ENCODE data around the gene DUSP5. TPM values are rescaled to one million over a fixed set of nuclear protein-coding genes. Genes with fewer than 3 reads are reported as not detected.

DUSP5 gene
- total RNA-seq, 1 experiment from 2014 or later = 30.1 TPM

DNA sequence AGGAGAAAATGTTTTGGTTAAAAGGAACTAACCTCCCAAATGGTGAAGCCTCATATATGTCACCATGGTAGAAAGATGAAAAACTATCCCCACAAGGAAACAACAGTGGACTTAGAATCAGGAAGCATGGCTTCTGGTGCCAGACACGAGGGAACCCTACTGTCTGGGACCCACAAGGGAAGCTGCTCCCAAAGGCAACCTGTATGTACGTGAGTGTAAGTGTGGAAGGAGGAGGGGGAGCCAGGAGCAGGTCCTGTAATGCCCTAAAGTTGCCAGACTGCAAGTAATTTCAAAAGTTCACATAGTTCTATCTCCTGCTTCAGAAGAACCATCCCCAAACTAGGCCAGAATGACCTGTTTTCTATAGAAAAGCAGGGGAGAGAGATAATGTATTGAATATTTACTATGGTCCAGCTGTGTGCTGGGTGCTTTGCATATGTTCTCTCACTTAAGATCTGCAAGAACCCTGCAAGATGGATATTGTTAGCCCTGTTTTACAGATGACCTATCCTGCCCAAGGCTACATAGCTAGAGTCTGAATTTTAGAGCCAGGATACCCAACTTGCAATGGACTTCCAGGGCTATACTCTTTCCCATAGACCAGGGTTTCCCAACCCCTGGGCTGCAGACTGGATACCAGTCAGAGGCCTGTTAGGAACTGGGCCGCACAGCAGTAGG lies 19.2 kb downstream of the DUSP5 start:
- Histone ChIP-seq H3K36me3 (ENCODE audit: control insufficient read depth, insufficient read depth, low read length) (no peaks in the 10 kb centered on the region), H3K9me3 (ENCODE audit: control insufficient read depth, insufficient read depth, low read depth, low read length) (no peaks in the 10 kb centered on the region), H3K27me3 (ENCODE audit: control insufficient read depth, insufficient read depth, low read length) (no peaks in the 10 kb centered on the region), H3K4me3 (ENCODE audit: low read depth in 2 of 2, low read length in 2 of 2) (no peak overlapping the region), H3K4me1 (ENCODE audit: control insufficient read depth, insufficient read depth, low read length) (peaks cover 2% of the 10 kb centered on the region; the same call in 1 of the 2 replicates), H3K27ac (ENCODE audit: low read length) (no peak overlapping the region)
- no TSS peak for BruUV-seq (replicated peaks)
- ChIA-PET POLR2A (no interaction called here), CTCF (no interaction called here)
- in situ Hi-C loops (cut with HindIII; ENCODE audit: low pct_unique_long_range_greater_than_20kb, low sequenced_read_pairs) = no loop called here
- DNase-seq (ENCODE audit: low read depth, low spot score) (no peak), ATAC-seq (no peak)
- TF ChIP-seq REST (IDR thresholded peaks at IDR 0.05; ENCODE audit: insufficient read depth in 1 of 2, low read depth in 2 of 2, low read length in 1 of 2) (no peak), TCF7L2 (IDR thresholded peaks at IDR 0.05; ENCODE audit: low read depth, low read length) (no peak), CTCF (IDR thresholded peaks at IDR 0.05) (no peak), SIN3A (IDR thresholded peaks at IDR 0.05; ENCODE audit: borderline replicate concordance, insufficient read depth, low read depth, low read length) (no peak), POLR2AphosphoS5 (IDR thresholded peaks at IDR 0.05; ENCODE audit: low read depth, low read length) (no peak)
- intact Hi-C loops (cut with micrococcal nuclease; ENCODE audit: unreplicated experiment) = no loop called here

DNA sequence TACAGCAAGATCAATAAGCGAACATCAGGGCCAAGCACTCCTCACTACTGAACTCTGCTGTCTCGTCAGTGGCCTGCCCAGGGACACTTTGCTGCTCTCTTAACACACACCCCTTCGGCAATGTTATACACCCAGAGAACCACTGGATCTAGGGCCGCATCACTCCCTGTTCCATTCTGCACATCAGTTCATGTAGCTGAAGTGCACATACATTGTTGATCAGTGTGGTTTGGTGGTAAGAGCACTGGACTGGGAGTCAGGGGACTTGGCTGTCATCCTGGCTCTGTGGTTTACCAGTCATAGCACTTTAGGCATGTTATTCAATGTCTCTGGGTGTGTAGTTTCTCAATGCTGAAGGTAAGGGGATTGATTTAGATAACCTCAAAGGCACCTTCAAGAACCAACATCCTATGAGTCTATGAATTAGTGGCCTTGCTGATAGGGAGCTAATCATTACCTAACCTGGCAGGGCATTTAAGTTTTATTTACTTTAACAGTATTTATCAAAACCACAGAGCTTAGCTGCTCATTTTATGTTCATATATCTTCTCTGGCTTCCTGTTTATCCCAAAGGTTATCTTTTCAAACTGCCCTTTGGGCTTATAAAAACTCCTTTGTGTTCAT lies 24.8 kb downstream of the DUSP5 start:
- no peak overlapping the region for H3K4me3 ChIP-seq (ENCODE audit: low read depth in 2 of 2, low read length in 2 of 2)
- ChIA-PET POLR2A (no interaction called here), CTCF (no interaction called here)
- TF ChIP-seq TCF7L2 (IDR thresholded peaks at IDR 0.05; ENCODE audit: low read depth, low read length) (no peak), POLR2AphosphoS5 (IDR thresholded peaks at IDR 0.05; ENCODE audit: low read depth, low read length) (no peak)
- no peaks in the 10 kb centered on the region for H3K9me3 ChIP-seq (ENCODE audit: control insufficient read depth, insufficient read depth, low read depth, low read length)
- BruUV-seq (replicated peaks) = no TSS peak
- H3K27me3 ChIP-seq (ENCODE audit: control insufficient read depth, insufficient read depth, low read length) = no peaks in the 10 kb centered on the region
- H3K36me3 ChIP-seq (ENCODE audit: control insufficient read depth, insufficient read depth, low read length) = no peaks in the 10 kb centered on the region
- intact Hi-C loops (cut with micrococcal nuclease; ENCODE audit: unreplicated experiment) (no loop called here), in situ Hi-C loops (cut with HindIII; ENCODE audit: low pct_unique_long_range_greater_than_20kb, low sequenced_read_pairs) (no loop called here)
- 0 out of 2 replicates have a peak, but pooled peaks have one; percentile 8 for ATAC-seq
- no peaks in the 10 kb centered on the region for H3K4me1 ChIP-seq (ENCODE audit: control insufficient read depth, insufficient read depth, low read length)
- DNase-seq (ENCODE audit: low read depth, low spot score) = no peak
- no peak overlapping the region for H3K27ac ChIP-seq (ENCODE audit: low read length)

GRCh38 chr10:110523736-110524135 lies 26.0 kb downstream of the DUSP5 start:
- intact Hi-C loops (cut with micrococcal nuclease; ENCODE audit: unreplicated experiment) = no loop called here
- H3K4me3 ChIP-seq (ENCODE audit: low read depth in 2 of 2, low read length in 2 of 2) = no peak overlapping the region
- no peaks in the 10 kb centered on the region for H3K36me3 ChIP-seq (ENCODE audit: control insufficient read depth, insufficient read depth, low read length)
- DNase-seq (ENCODE audit: low read depth, low spot score) (no peak), ATAC-seq (no peak)
- ChIA-PET POLR2A (no interaction called here), CTCF (no interaction called here)
- no peaks in the 10 kb centered on the region for H3K4me1 ChIP-seq (ENCODE audit: control insufficient read depth, insufficient read depth, low read length)
- no peak overlapping the region for H3K27ac ChIP-seq (ENCODE audit: low read length)
- H3K9me3 ChIP-seq (ENCODE audit: control insufficient read depth, insufficient read depth, low read depth, low read length) = no peaks in the 10 kb centered on the region
- no peaks in the 10 kb centered on the region for H3K27me3 ChIP-seq (ENCODE audit: control insufficient read depth, insufficient read depth, low read length)
- BruUV-seq (replicated peaks) = no TSS peak
- TF ChIP-seq TCF7L2 (IDR thresholded peaks at IDR 0.05; ENCODE audit: low read depth, low read length) = no peak
- no peak for TF ChIP-seq CTCF (IDR thresholded peaks at IDR 0.05)
- TF ChIP-seq POLR2AphosphoS5 (IDR thresholded peaks at IDR 0.05; ENCODE audit: low read depth, low read length) = no peak
- TF ChIP-seq REST (IDR thresholded peaks at IDR 0.05; ENCODE audit: insufficient read depth in 1 of 2, low read depth in 2 of 2, low read length in 1 of 2) = no peak
- no peak for TF ChIP-seq SIN3A (IDR thresholded peaks at IDR 0.05; ENCODE audit: borderline replicate concordance, insufficient read depth, low read depth, low read length)
- in situ Hi-C loops (cut with HindIII; ENCODE audit: low pct_unique_long_range_greater_than_20kb, low sequenced_read_pairs) = no loop called here
